ENCODE results near the gene FSTL4. TPM values are rescaled to one million over a fixed set of nuclear protein-coding genes. Genes with fewer than 3 reads are reported as not detected.

Gene FSTL4
- total RNA-seq, 1 donor from 2014 or later = 0.21 TPM

DNA sequence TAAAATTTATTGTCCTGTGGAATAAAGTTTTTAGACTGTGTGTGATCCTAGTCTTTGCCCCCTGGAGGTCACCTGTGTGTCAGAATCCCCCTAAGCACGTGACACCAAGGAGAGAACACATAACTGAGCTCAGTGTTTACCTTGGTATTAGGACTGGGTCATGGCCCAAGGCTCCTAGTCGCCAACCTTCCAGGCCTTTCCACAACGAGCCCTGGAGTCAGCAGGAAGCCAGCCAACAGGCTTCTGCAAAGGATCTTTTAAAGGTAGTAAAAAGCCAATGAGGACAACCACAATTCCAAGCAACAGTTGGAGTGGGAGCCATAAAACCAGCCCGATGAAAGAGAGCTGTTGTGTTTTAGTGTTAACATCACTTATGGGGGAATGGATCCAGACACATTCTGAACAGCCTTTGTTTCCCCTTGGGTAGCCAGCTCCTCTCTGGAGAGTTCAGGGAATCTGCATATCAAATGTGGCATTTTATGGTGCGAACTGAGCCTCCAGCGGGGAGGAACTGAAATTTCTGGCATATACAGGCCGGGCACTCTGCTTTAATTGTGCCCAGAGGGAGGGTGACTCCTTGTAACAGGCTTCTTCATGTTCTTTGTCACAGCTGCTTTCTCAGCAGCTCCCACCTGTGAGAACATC, 239.9 kb downstream of the FSTL4 start:
- Mint-ChIP-seq H3K36me3 (ENCODE audit: low read depth, unreplicated experiment) (no peaks in the 10 kb centered on the region), H3K4me3 (ENCODE audit: unreplicated experiment) (no peak overlapping the region), H3K27me3 (ENCODE audit: unreplicated experiment) (peaks cover 1% of the 10 kb centered on the region), H3K9me3 (ENCODE audit: unreplicated experiment) (no peaks in the 10 kb centered on the region), H3K27ac (ENCODE audit: unreplicated experiment) (no peak overlapping the region), H3K4me1 (ENCODE audit: unreplicated experiment) (no peaks in the 10 kb centered on the region)
- no peak for DNase-seq (ENCODE audit: low spot score)
- TF ChIP-seq, protein P1, sequence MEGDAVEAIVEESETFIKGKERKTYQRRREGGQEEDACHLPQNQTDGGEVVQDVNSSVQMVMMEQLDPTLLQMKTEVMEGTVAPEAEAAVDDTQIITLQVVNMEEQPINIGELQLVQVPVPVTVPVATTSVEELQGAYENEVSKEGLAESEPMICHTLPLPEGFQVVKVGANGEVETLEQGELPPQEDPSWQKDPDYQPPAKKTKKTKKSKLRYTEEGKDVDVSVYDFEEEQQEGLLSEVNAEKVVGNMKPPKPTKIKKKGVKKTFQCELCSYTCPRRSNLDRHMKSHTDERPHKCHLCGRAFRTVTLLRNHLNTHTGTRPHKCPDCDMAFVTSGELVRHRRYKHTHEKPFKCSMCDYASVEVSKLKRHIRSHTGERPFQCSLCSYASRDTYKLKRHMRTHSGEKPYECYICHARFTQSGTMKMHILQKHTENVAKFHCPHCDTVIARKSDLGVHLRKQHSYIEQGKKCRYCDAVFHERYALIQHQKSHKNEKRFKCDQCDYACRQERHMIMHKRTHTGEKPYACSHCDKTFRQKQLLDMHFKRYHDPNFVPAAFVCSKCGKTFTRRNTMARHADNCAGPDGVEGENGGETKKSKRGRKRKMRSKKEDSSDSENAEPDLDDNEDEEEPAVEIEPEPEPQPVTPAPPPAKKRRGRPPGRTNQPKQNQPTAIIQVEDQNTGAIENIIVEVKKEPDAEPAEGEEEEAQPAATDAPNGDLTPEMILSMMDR (IDR thresholded peaks at IDR 0.05; ENCODE audit: unreplicated experiment) = no peak

- Mint-ChIP-seq H3K4me1 (ENCODE audit: unreplicated experiment) (no peaks in the 10 kb centered on the region), H3K27ac (ENCODE audit: unreplicated experiment) (no peak overlapping the region), H3K27me3 (ENCODE audit: unreplicated experiment) (peaks cover 1% of the 10 kb centered on the region), H3K4me3 (ENCODE audit: unreplicated experiment) (no peak overlapping the region), H3K36me3 (ENCODE audit: low read depth, unreplicated experiment) (no peaks in the 10 kb centered on the region), H3K9me3 (ENCODE audit: unreplicated experiment) (no peaks in the 10 kb centered on the region)
- no peak for DNase-seq (ENCODE audit: low spot score)
- TF ChIP-seq, protein P1 (IDR thresholded peaks at IDR 0.05; ENCODE audit: unreplicated experiment) = no peak
Observed at GRCh38 chr5:133371371-133372155, 240.8 kb downstream of the FSTL4 start.

- Mint-ChIP-seq H3K4me3 (ENCODE audit: unreplicated experiment) (no peak overlapping the region), H3K4me1 (ENCODE audit: unreplicated experiment) (no peaks in the 10 kb centered on the region), H3K27me3 (ENCODE audit: unreplicated experiment) (peaks cover 1% of the 10 kb centered on the region), H3K36me3 (ENCODE audit: low read depth, unreplicated experiment) (no peaks in the 10 kb centered on the region), H3K9me3 (ENCODE audit: unreplicated experiment) (no peaks in the 10 kb centered on the region), H3K27ac (ENCODE audit: unreplicated experiment) (no peak overlapping the region)
- DNase-seq (ENCODE audit: low spot score) = no peak
- TF ChIP-seq, protein P1 (IDR thresholded peaks at IDR 0.05; ENCODE audit: unreplicated experiment) = no peak
Observed at GRCh38 chr5:133370904-133371303, 241.4 kb downstream of the FSTL4 start.

- H3K4me3 Mint-ChIP-seq (ENCODE audit: unreplicated experiment) = no peak overlapping the region
- DNase-seq (ENCODE audit: low spot score) = no peak
- TF ChIP-seq, protein P1 (IDR thresholded peaks at IDR 0.05; ENCODE audit: unreplicated experiment) = no peak
- peaks cover 1% of the 10 kb centered on the region for H3K27me3 Mint-ChIP-seq (ENCODE audit: unreplicated experiment)
- H3K9me3 Mint-ChIP-seq (ENCODE audit: unreplicated experiment) = no peaks in the 10 kb centered on the region
- no peaks in the 10 kb centered on the region for H3K36me3 Mint-ChIP-seq (ENCODE audit: low read depth, unreplicated experiment)
- H3K4me1 Mint-ChIP-seq (ENCODE audit: unreplicated experiment) = no peaks in the 10 kb centered on the region
- no peak overlapping the region for H3K27ac Mint-ChIP-seq (ENCODE audit: unreplicated experiment)
Observed at GRCh38 chr5:133370036-133370831, 242.1 kb downstream of the FSTL4 start.
